GM10266 (cell line): Measurements from ENCODE around the gene U2AF1L4.

Experiments
- DNase-seq: peaks from one replicate; pipeline ENCODE4 v3.0.0; 2012; ENCODE audit errors: extremely low spot score
- TF ChIP-seq, protein P1 (sequence below): IDR thresholded peaks from 2 replicates; pipeline ENCODE4 v1.5.1; 2012; ENCODE audit warnings: mild to moderate bottlenecking, low read depth; ENCODE audit not compliant: control insufficient read depth, insufficient read depth; ENCODE audit errors: missing control alignments

Gene U2AF1L4

DNA sequence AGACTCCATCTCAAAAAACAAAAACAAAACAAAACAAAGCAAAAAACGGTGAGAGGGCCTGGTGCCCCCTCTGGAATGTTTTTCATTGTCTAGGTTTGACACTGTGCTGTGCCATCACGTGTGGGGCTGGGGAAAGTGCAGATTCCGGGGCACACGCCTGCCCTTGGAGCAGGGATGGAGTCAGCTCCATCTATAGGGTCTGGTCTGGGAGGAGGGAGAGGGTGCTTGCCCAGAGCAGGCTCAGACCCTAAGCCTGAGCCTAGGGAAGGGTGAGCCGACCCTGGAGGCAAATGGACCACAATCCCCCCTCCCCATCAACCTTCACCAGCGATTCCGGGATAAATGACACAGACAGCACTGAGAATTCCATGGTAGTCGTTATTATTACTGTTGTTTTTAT is 51.8 kb downstream of the U2AF1L4 start:
- DNase-seq, result no peak
- TF ChIP-seq, protein P1, sequence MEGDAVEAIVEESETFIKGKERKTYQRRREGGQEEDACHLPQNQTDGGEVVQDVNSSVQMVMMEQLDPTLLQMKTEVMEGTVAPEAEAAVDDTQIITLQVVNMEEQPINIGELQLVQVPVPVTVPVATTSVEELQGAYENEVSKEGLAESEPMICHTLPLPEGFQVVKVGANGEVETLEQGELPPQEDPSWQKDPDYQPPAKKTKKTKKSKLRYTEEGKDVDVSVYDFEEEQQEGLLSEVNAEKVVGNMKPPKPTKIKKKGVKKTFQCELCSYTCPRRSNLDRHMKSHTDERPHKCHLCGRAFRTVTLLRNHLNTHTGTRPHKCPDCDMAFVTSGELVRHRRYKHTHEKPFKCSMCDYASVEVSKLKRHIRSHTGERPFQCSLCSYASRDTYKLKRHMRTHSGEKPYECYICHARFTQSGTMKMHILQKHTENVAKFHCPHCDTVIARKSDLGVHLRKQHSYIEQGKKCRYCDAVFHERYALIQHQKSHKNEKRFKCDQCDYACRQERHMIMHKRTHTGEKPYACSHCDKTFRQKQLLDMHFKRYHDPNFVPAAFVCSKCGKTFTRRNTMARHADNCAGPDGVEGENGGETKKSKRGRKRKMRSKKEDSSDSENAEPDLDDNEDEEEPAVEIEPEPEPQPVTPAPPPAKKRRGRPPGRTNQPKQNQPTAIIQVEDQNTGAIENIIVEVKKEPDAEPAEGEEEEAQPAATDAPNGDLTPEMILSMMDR, result peak; percentile 26
